ENCODE data around the gene PALD1.

The PALD1 gene

GRCh38 chr10:70568781-70569495, 90.4 kb downstream of the PALD1 start:
- TF ChIP-seq FOXM1 (IDR thresholded peaks at IDR 0.05; ENCODE audit: borderline replicate concordance) = no peak
- TF ChIP-seq FOXA1 (IDR thresholded peaks at IDR 0.05) = no peak
- no peak for TF ChIP-seq TARDBP (IDR thresholded peaks at IDR 0.05)
- TF ChIP-seq SUZ12 (IDR thresholded peaks at IDR 0.05) = no peak
- no peak for TF ChIP-seq LEF1 (IDR thresholded peaks at IDR 0.05; ENCODE audit: borderline replicate concordance)
- TF ChIP-seq HDGF (IDR thresholded peaks at IDR 0.05; ENCODE audit: borderline replicate concordance) = no peak
- TF ChIP-seq PKNOX1 (IDR thresholded peaks at IDR 0.05) = no peak
- TF ChIP-seq ZNF384 (IDR thresholded peaks at IDR 0.05) = no peak
- no peak for TF ChIP-seq BHLHE40 (IDR thresholded peaks at IDR 0.05; ENCODE audit: borderline replicate concordance)
- no peak for TF ChIP-seq SP1 (IDR thresholded peaks at IDR 0.05)
- no peak for TF ChIP-seq L3MBTL2 (conservative IDR thresholded peaks at IDR 0.05)
- TF ChIP-seq FOXK2 (IDR thresholded peaks at IDR 0.05) = no peak
- TF ChIP-seq ELF4 (IDR thresholded peaks at IDR 0.05) = no peak
- TF ChIP-seq NFRKB (IDR thresholded peaks at IDR 0.05) = no peak
- TF ChIP-seq CTBP1 (IDR thresholded peaks at IDR 0.05; ENCODE audit: borderline replicate concordance) = no peak
- TF ChIP-seq ARNT (IDR thresholded peaks at IDR 0.05) = no peak
- no peak for DNase-seq (ENCODE audit: extremely low spot score)
- ChIA-PET CTCF (no interaction called here), POLR2A (no interaction called here)

- TF ChIP-seq FOXM1 (IDR thresholded peaks at IDR 0.05; ENCODE audit: borderline replicate concordance) (no peak), TARDBP (IDR thresholded peaks at IDR 0.05) (no peak), ZNF384 (IDR thresholded peaks at IDR 0.05) (no peak), PKNOX1 (IDR thresholded peaks at IDR 0.05) (no peak), FOXA1 (IDR thresholded peaks at IDR 0.05) (no peak), NFRKB (IDR thresholded peaks at IDR 0.05) (no peak), BHLHE40 (IDR thresholded peaks at IDR 0.05; ENCODE audit: borderline replicate concordance) (no peak), FOXK2 (IDR thresholded peaks at IDR 0.05) (no peak), ARNT (IDR thresholded peaks at IDR 0.05) (no peak), SUZ12 (IDR thresholded peaks at IDR 0.05) (no peak), L3MBTL2 (conservative IDR thresholded peaks at IDR 0.05) (no peak), SP1 (IDR thresholded peaks at IDR 0.05) (no peak), ELF4 (IDR thresholded peaks at IDR 0.05) (no peak), LEF1 (IDR thresholded peaks at IDR 0.05; ENCODE audit: borderline replicate concordance) (no peak), CTBP1 (IDR thresholded peaks at IDR 0.05; ENCODE audit: borderline replicate concordance) (no peak), HDGF (IDR thresholded peaks at IDR 0.05; ENCODE audit: borderline replicate concordance) (no peak)
- DNase-seq (ENCODE audit: extremely low spot score) = no peak
- ChIA-PET CTCF (no interaction called here), POLR2A (no interaction called here)
Observed at GRCh38 chr10:70571236-70571635, 92.7 kb downstream of the PALD1 start.

GRCh38 chr10:70571636-70572439, 93.3 kb downstream of the PALD1 start:
- ChIA-PET POLR2A (interaction anchor here (0.7 kb wide), 1 partner anchor 11 kb away, joined by 3 read pairs; no protein-coding TSS in a partner anchor), CTCF (no interaction called here)
- TF ChIP-seq CTBP1 (IDR thresholded peaks at IDR 0.05; ENCODE audit: borderline replicate concordance) = no peak
- no peak for TF ChIP-seq FOXM1 (IDR thresholded peaks at IDR 0.05; ENCODE audit: borderline replicate concordance)
- TF ChIP-seq FOXK2 (IDR thresholded peaks at IDR 0.05) = no peak
- no peak for TF ChIP-seq ELF4 (IDR thresholded peaks at IDR 0.05)
- TF ChIP-seq BHLHE40 (IDR thresholded peaks at IDR 0.05; ENCODE audit: borderline replicate concordance) = no peak
- no peak for TF ChIP-seq ZNF384 (IDR thresholded peaks at IDR 0.05)
- TF ChIP-seq FOXA1 (IDR thresholded peaks at IDR 0.05) = no peak
- no peak for TF ChIP-seq HDGF (IDR thresholded peaks at IDR 0.05; ENCODE audit: borderline replicate concordance)
- no peak for DNase-seq (ENCODE audit: extremely low spot score)

GRCh38 chr10:70573599-70574506, 95.3 kb downstream of the PALD1 start:
- CTCF ChIA-PET = no interaction called here

More at GRCh38 chr10:70573599-70574506, 95.3 kb downstream of the PALD1 start:
- TF ChIP-seq BHLHE40 (IDR thresholded peaks at IDR 0.05; ENCODE audit: borderline replicate concordance) = no peak
- no peak for TF ChIP-seq ZNF384 (IDR thresholded peaks at IDR 0.05)
- no peak for TF ChIP-seq L3MBTL2 (conservative IDR thresholded peaks at IDR 0.05)
- TF ChIP-seq TARDBP (IDR thresholded peaks at IDR 0.05) = no peak
- TF ChIP-seq SUZ12 (IDR thresholded peaks at IDR 0.05) = no peak
- TF ChIP-seq FOXA1 (IDR thresholded peaks at IDR 0.05) = no peak
- no peak for TF ChIP-seq SP1 (IDR thresholded peaks at IDR 0.05)
- no peak for TF ChIP-seq CTBP1 (IDR thresholded peaks at IDR 0.05; ENCODE audit: borderline replicate concordance)
- no peak for TF ChIP-seq NFRKB (IDR thresholded peaks at IDR 0.05)
- no peak for TF ChIP-seq FOXK2 (IDR thresholded peaks at IDR 0.05)
- no peak for TF ChIP-seq HDGF (IDR thresholded peaks at IDR 0.05; ENCODE audit: borderline replicate concordance)
- TF ChIP-seq LEF1 (IDR thresholded peaks at IDR 0.05; ENCODE audit: borderline replicate concordance) = no peak
- TF ChIP-seq ELF4 (IDR thresholded peaks at IDR 0.05) = no peak
- no peak for TF ChIP-seq ARNT (IDR thresholded peaks at IDR 0.05)
- TF ChIP-seq FOXM1 (IDR thresholded peaks at IDR 0.05; ENCODE audit: borderline replicate concordance) = no peak
- no peak for TF ChIP-seq PKNOX1 (IDR thresholded peaks at IDR 0.05)
- DNase-seq (ENCODE audit: extremely low spot score) = no peak
- POLR2A ChIA-PET = no interaction called here

Data from HEK293T (cell line).